ENCODE results near the gene HES6. TPM values are rescaled to one million over a fixed set of nuclear protein-coding genes. Genes with fewer than 3 reads are reported as not detected.

Gene HES6
- total RNA-seq, 1 donor from 2014 or later: 5.0 TPM

DNA sequence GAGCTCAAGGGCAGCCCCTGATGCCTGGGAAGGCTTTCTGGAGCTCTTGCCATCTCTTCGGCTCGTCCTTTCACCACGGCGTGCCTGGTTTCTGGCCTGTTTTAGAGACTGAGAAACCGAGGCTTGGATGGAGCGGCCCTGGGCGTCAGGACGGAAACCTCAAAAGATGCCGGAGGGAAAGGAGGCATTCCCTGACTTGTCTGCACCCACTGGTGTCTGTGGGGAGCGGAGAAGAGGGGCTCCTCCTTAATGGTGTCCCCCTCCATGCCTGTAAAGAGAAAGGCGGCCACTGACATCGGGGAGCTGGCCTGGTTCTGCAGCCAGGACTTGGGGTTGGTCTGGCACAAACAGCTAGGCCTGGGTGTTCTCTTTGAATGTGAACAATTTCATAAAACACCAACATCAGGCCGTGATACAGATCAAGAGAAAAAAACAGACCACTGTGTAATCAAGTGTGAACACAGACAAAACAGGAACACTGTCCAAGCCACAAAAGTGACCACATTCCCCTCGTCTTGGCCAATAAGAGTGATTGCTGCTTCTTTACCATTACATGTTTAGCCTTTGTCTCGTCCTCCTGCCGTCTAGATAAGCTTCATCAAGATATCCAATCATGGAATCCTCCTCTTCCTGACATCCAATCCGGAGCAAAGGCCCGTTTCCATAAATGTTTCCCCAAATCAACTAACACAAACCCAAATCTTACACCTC, 35.7 kb downstream of the HES6 start:
- TF ChIP-seq, protein P1, sequence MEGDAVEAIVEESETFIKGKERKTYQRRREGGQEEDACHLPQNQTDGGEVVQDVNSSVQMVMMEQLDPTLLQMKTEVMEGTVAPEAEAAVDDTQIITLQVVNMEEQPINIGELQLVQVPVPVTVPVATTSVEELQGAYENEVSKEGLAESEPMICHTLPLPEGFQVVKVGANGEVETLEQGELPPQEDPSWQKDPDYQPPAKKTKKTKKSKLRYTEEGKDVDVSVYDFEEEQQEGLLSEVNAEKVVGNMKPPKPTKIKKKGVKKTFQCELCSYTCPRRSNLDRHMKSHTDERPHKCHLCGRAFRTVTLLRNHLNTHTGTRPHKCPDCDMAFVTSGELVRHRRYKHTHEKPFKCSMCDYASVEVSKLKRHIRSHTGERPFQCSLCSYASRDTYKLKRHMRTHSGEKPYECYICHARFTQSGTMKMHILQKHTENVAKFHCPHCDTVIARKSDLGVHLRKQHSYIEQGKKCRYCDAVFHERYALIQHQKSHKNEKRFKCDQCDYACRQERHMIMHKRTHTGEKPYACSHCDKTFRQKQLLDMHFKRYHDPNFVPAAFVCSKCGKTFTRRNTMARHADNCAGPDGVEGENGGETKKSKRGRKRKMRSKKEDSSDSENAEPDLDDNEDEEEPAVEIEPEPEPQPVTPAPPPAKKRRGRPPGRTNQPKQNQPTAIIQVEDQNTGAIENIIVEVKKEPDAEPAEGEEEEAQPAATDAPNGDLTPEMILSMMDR (IDR thresholded peaks at IDR 0.05; ENCODE audit: unreplicated experiment): no peak
- H3K9me3 Mint-ChIP-seq (ENCODE audit: unreplicated experiment): no peaks in the 10 kb centered on the region
- H3K27me3 Mint-ChIP-seq (ENCODE audit: unreplicated experiment): peaks cover 5% of the 10 kb centered on the region
- H3K4me1 Mint-ChIP-seq (ENCODE audit: unreplicated experiment): peaks cover 10% of the 10 kb centered on the region
- no peak for DNase-seq (ENCODE audit: low spot score)
- peak overlapping the region; percentile 93 for H3K4me3 Mint-ChIP-seq (ENCODE audit: unreplicated experiment)
- peaks cover 9% of the 10 kb centered on the region for H3K36me3 Mint-ChIP-seq (ENCODE audit: low read depth, unreplicated experiment)
- H3K27ac Mint-ChIP-seq (ENCODE audit: unreplicated experiment): peak overlapping the region; percentile 55

DNA sequence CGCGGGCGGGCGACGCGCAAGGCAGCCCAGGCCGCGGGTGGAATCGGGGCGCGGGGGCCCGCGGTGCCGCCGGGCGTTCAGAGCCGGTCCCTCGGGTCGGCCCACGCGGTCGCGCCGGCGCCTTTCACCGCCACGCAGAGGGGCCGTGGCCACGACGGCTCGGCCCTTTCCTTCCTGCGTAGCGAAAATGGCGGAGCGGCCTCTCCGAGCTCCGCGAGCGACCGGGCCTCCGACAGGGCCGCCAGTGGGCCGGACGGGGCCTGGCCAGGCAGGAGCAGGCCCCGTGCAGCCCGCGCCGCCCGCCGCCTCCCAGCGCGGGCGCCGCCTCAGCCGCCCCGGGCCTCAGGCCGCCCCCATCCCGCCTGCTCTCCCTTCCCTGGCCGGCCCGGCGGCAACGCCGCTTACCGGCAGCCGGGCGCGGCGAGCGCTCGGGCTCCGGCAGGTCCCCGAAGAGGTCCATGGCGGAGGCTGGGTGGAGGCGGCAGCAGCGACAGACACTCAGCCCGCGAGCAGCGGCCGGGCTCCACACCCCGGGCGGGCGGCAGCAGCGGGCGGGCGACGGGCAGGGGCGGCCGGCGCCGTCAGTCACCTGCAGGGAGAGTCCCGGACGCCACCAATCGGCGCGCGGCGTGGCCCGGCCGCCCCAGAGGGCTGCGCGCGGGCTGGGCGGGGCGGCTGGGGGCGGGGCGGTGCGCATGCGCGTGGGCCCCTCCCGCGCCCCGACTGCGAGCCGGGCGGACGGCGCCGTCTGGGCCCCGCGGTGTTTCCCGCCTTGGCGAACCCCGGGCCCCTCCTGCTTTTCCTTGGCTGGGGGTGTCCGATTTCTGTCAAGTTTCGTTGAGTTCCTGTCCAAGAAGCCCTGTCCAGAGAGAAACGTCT, 36.5 kb downstream of the HES6 start, which contains the start of gene ILKAP:
TSS of gene ILKAP (minus strand) at position 602 of the 879 bp plus-strand sequence. CDS start at position 460, 142 bp downstream.
- Mint-ChIP-seq H3K27me3 (ENCODE audit: unreplicated experiment) (peaks cover 5% of the 10 kb centered on the region), H3K9me3 (ENCODE audit: unreplicated experiment) (no peaks in the 10 kb centered on the region), H3K27ac (ENCODE audit: unreplicated experiment) (peak within 1 kb of the TSS; percentile 55), H3K4me3 (ENCODE audit: unreplicated experiment) (peak within 1 kb of the TSS; percentile 94), H3K4me1 (ENCODE audit: unreplicated experiment) (peaks cover 10% of the 10 kb centered on the region), H3K36me3 (ENCODE audit: low read depth, unreplicated experiment) (peaks cover 9% of the 10 kb centered on the region)
- TF ChIP-seq, protein P1 (IDR thresholded peaks at IDR 0.05; ENCODE audit: unreplicated experiment): no peak
- peak; percentile 91 for DNase-seq (ENCODE audit: low spot score)

DNA sequence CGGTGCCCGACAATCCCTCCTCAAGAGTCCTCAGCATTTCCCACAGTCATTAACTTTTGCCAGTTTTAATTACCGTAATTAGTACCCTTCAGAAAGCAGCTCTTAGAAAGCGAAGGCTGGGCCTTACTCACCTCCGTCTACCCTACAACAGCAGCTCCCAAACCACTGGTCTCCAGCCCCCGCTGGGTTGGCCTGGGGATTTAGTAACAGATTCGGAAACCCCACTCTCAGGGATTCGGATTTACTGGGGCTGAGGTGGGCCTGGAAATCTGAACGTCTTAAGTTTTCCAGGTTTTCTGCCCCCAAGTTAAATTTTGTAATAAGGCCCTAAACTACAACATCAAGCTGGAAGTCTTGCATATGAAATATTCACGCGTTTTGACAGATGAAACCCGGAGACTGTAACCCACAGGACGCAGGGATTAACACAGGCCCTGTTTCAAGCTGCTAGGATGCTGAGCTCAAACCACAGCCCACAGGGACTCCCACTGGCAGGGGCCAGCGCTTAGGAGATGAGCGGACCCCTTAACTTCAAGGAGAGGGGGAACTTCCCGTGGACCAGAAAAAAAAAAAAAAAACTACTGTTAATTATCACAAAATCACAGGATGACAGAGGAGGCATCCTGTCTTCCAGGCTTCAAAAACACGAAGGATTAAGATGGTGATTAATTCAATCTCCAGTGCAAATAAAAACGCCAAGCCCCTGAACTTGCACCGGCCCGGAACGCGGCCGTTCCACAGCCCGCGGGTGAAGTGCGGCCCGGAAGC, 37.3 kb downstream of the HES6 start:
- peaks cover 5% of the 10 kb centered on the region for H3K27me3 Mint-ChIP-seq (ENCODE audit: unreplicated experiment)
- TF ChIP-seq, protein P1 (IDR thresholded peaks at IDR 0.05; ENCODE audit: unreplicated experiment): no peak
- no peaks in the 10 kb centered on the region for H3K9me3 Mint-ChIP-seq (ENCODE audit: unreplicated experiment)

DNA sequence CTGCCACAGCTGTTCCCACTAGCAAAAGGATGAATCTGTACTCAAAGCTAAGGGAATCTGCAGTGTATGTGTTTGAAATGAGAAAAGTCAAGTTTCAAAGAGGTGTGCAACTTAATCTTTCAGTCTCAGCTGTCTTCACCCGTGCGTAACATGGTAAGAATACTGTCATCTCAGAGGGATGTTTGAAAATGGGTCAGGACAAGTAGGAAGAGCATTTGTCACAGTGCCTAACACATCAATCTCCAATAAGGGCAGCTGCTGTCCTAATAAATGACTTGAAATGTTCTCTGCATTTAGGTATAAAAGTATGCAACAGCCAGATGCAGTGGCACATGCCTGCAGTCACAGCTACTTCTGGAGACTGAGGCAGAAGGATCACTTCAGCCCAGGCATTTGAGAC, 49.4 kb downstream of the HES6 start:
- H3K27ac Mint-ChIP-seq (ENCODE audit: unreplicated experiment): no peak overlapping the region
- TF ChIP-seq, protein P1 (IDR thresholded peaks at IDR 0.05; ENCODE audit: unreplicated experiment): no peak
- H3K4me3 Mint-ChIP-seq (ENCODE audit: unreplicated experiment): no peak overlapping the region
- no peaks in the 10 kb centered on the region for H3K27me3 Mint-ChIP-seq (ENCODE audit: unreplicated experiment)
- H3K9me3 Mint-ChIP-seq (ENCODE audit: unreplicated experiment): no peaks in the 10 kb centered on the region
- H3K36me3 Mint-ChIP-seq (ENCODE audit: low read depth, unreplicated experiment): peaks cover 42% of the 10 kb centered on the region
- no peak for DNase-seq (ENCODE audit: low spot score)
- H3K4me1 Mint-ChIP-seq (ENCODE audit: unreplicated experiment): no peaks in the 10 kb centered on the region

More for the DNA sequence above, 37.3 kb downstream of the HES6 start:
- H3K27ac Mint-ChIP-seq (ENCODE audit: unreplicated experiment): no peak overlapping the region
- peak overlapping the region; percentile 94 for H3K4me3 Mint-ChIP-seq (ENCODE audit: unreplicated experiment)
- peaks cover 9% of the 10 kb centered on the region for H3K36me3 Mint-ChIP-seq (ENCODE audit: low read depth, unreplicated experiment)
- H3K4me1 Mint-ChIP-seq (ENCODE audit: unreplicated experiment): peaks cover 10% of the 10 kb centered on the region
- DNase-seq (ENCODE audit: low spot score): no peak

Other genes starting within 250 kb of the HES6 start
- gene SCLY, start 179.0 kb downstream of the HES6 start, total RNA-seq (ENCODE audit: unreplicated experiment): 17.7 TPM
- gene ESPNL, start 139.7 kb downstream of the HES6 start, total RNA-seq (ENCODE audit: unreplicated experiment): 0.82 TPM
- not detected for gene KLHL30, start 101.4 kb downstream of the HES6 start, total RNA-seq (ENCODE audit: unreplicated experiment)
- 0.41 TPM for gene ERFE, start 81.1 kb downstream of the HES6 start, total RNA-seq (ENCODE audit: unreplicated experiment)
- 43.0 TPM for gene ILKAP, start 36.3 kb downstream of the HES6 start, total RNA-seq (ENCODE audit: unreplicated experiment)
- 5.5 TPM for gene PER2, start 48.6 kb upstream of the HES6 start, total RNA-seq (ENCODE audit: unreplicated experiment)
- gene TRAF3IP1, start 80.5 kb upstream of the HES6 start, total RNA-seq (ENCODE audit: unreplicated experiment): 17.1 TPM
- 8.5 TPM for gene ASB1, start 186.9 kb upstream of the HES6 start, total RNA-seq (ENCODE audit: unreplicated experiment)